ENCODE measurements around the gene TMEM120B.
A peak's percentile ranks its signal among the peaks of the same experiment; 100 is the strongest.
"Not testable (repeated sequence)": the region's sequence is repeated elsewhere in the genome, so short reads cannot be mapped to it uniquely, and the experiment has no call there.

TMEM120B gene

DNA sequence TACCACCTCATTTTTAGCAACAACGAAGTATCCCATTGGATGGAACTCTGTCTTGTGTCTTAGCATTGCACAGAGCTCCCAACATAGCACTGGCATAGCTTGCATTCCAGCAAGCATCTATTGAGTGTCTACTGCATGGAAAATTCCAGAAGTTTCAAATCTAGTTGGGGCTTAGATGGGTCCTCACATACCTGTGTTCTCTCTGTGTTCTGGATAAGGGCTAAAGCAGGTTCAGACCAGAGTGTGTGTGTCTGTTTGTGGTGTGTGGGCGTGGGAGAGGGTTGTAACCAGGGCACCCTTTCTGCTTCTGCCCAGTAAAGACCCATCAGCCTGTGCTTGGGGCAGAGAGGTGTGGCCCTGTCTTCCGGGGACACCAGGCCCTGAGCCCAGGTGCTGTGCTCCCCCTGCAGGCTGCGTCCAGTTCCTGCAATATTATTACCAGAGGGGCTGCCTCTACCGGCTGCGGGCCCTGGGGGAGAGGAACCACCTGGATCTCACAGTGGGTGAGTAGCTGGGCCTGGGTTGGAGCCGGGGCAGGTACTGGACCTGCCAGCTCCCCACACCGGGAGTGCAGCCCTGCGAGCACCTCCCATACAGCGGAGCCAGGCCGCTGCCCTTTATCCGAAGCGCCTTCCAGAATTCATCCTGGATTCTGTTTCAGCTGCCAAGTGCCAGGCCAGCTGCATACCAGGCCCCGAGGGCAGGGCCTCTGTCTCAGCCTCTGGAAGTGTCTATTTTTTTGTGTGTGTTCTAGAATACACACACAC, 60.6 kb downstream of the TMEM120B start:
- DNase-seq (ENCODE audit: low read depth in 2 of 2) = no peak

DNA sequence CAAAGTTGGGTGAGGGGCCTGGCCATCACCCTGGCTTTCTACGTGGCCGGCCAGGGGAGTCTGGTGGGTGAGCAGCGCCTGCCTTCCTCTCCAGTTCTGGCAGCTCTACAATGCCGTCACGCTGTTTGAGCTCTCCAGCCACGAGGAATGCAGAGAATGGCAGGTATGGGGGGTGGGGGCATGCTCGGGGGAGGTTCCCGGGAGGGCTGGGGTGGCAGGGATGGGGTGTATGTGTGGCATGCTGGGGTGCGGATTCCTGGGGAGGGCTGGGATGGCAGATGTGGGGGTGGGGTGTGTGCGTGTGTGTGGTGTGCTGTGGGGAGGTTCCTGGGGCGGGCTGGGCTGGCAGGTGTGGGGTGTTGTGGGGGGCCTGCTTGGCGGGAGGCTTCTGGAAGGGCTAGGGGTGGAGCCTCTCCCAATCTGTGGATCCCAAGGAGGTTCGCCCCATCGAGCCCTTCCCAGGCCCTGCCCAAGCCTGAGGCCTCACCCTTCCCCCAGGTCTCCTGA, 62.5 kb downstream of the TMEM120B start:
- DNase-seq (ENCODE audit: low read depth in 2 of 2) = no peak

DNA sequence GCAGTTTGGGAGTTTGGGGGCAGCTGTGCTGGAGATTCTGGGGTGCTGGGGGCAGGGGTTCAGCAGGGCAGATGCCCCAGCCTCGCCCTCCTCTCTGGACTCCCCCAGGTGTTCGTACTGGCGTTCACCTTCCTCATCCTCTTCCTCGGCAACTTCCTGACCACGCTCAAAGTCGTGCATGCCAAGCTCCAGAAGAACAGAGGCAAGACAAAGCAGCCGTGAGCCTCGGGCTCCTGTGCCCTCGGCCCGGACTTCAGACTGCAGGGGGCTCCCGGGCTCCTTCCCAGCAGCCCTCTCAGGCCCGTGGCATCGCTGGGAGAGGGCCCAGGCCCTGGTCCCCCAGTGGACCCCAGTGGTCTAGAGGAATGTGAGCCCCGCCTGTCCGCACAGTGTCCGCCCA, 62.9 kb downstream of the TMEM120B start:
- no peak for DNase-seq (ENCODE audit: low read depth in 2 of 2)

DNA sequence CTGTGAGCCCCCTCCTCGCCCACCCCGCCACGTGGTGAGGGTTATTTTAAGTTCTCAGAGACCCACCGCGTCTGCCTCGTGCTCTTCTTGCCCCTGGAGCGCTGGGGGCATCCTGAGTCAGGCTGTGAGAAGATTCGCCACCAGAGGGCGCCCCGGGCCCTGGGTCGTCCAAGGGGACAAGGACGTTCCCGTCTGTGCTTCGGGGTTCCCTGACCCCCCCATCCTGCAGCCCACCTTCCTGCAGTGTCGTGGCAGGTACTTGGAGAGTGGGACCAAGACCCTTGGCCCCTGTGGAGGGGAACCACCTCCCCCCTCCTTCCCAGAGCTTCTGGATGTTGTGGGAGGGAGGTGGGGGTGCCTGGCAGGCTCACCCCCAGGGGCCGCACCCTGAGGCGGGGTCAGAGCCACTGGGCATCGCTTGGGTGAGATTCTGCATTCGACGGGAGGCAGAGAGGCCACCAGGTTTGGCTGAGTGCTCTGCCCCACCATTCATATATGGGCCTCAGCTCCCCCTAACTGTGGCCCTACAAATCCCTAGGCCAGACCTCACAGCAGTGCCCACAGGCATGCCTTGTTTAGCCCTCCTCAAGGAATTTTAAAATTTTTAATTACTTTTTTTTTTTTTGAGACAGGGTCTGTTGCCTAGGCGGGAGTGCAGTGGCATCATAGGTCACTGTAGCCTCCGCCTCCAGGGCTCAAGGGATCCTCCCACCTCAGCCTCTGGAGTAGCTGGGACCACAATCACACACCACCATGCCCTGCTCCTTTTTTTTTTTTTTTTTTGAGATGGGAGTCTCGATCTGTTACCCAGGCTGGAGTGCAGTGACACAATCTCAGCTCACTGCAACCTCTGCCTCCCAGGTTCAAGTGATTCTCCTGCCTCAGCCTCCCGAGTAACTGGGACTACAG, 63.9 kb downstream of the TMEM120B start:
- no peak for DNase-seq (ENCODE audit: low read depth in 2 of 2)

DNA sequence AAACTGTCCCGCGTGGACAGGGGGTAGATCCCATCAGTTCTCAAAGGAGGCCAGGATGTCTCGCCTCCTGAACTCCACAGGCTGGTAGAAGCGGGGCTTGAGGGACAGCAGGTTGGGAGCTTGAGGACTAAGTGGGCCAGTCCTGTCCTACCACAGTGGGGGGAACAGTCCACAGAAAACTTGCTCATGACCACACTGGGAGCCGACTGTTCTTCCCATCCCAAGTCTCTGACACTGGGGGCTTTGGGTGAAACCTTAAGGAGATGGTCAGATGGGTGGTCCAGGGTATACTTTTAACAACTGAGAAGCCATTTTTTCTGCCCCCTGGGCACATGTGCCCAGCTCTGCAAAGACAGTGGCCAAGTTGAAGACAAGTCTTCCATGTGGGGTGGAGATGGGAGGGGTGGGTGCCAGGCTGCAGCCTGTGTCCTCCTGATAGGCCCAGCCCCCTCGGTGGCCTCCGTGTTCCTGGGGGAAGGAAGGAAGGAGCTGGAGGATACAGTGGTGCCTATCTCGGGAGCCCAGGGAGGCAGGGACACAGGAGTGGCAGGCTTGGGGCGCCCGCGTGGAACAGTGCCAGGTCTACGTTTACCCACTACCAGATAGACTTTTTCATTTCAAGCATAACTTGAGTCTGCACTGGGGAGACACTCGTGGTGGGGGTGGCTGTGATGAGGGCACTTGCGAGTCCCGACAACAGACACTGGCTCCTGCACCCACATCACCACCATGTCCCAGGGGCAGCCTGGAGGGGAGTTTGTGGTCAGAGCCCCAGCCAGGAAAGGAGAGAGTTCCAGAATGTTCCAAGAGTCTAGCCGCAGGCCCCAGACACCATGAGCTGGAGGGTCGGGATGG, 66.2 kb downstream of the TMEM120B start:
- DNase-seq (ENCODE audit: low read depth in 2 of 2) = no peak

DNA sequence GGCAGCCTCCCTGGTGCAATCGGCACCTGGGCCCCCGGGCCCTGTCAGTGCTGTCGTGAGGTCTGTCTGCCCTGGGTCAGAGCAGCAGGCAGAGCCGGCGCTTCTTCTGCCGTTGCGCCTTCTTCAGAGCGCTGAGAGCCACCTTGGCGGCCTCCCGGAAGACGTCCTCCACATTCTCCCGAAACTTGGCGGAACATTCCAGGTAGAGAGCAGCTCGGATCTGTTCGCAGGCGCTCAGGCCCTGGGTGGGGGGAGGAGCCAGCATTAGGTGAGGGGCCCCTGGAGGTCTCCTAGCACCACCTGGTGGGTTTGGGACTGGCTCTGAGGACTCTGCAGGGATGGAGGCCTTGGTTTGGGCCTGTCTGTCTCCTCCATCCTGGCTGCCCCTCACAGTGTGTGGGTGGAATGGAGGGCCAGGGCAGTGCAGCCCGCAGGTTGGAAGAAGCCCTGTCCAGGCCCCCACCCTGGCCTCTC, 66.9 kb downstream of the TMEM120B start:
- DNase-seq (ENCODE audit: low read depth in 2 of 2) = no peak

DNA sequence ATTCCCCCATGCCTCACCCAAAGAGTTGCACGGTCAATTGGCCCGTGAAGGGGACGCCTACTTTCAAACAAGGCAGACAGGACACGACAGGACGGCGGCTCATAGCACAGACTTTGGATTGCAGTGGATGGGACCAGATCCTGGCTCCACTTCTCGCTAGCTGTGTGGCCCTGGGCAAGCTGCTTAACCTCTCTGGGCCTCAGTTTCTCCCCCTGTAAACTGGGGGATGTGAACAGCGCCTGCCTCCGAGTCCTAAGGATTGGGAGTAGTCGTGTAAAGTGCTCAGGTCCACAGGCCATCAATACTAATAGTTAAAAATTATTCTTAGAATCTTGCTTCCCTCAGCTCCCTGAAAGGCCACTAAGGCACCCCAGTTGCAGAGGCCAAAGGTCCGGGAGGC, 67.9 kb downstream of the TMEM120B start:
- DNase-seq (ENCODE audit: low read depth in 2 of 2) = no peak

DNA sequence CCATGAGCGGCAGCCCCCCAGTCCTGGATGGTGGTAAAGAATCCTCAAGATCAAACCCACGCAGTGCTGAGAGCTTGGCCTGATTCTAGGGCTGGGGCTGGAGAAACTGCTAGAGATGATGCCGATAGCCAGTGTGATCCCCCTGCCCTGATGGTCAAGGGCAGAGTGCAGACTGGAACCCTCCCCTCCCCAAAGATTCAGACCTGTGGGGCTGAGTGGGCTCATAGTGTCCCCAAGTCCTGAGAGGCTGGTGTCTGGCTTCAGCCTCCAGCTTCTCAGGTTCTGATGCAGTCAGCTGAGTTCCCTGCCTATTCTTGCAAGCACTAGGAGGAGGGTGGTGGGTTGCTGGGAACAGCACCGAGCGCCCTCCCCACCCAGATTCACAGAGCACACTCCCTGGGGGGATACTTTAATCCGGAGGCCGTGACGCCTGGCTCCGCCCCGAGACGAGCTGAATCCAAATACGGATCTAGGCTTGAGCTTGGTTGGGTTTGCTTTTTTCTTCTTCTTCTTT, 69.0 kb downstream of the TMEM120B start:
- DNase-seq (ENCODE audit: low read depth in 2 of 2) = no peak

DNA sequence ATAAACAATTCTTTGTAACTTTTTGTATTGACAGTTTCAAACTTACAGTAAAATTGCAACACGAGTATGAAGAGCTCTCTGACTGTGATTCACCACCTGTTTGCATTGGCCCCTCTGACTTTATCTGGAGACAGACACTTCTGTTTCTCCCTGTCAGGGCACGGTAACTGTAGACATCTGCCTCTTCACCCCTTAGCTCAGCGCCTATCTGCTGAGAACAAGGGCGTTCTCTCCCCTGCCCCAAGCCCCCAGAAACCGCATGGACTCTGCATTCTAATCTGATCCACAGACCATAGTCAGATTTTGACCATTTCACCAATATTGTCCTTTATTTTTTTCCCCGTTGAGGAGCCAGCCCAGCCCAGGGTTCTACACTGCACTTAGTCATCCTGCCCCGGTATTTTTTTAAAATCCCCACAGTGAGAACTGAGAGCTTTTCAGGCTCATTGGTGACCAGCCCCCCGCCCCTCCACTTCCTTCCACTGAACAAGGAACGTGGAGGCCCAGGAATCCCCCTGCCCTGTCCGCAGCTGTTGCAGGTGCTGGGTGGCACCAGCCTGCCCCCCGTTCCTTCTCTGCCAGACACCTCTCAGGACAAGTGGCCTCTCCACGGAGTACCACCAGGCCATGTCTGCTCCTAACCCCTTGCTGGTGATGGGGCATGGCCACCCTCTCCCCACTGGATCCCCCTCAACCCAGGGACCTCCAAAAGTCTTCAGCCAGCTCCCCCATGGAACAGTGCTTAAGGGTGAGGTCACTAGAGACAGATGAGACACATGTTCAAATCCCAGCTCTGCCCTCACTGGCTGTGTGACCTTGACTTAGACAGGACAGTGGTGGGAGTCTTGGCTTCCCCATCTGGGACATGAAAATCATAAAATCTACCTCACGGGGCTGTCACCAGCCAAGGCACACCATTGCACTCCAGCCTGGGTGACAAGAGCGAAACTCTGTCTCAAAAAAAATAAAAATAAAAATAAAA, 69.7 kb downstream of the TMEM120B start:
- DNase-seq (ENCODE audit: low read depth in 2 of 2) = no peak

DNA sequence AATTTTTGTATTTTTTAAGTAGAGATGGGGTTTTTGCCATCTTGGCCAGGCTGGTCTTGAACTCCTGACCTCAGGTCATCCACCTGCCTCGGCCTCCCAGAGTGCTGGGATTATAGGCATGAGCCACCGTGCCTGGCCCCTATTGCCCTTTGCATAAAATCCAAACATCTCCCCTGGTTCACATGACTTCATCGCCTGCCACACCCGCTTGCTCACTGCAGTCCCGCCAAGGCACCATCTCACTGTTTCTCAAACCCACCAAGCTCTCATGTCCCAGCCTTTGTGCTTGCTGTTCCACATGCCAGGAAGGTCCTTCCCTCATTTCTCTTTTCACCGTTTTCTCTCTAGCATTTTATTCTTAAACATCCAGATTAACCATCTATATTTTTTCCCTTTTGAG, 71.2 kb downstream of the TMEM120B start:
- no peak for DNase-seq (ENCODE audit: low read depth in 2 of 2)

DNA sequence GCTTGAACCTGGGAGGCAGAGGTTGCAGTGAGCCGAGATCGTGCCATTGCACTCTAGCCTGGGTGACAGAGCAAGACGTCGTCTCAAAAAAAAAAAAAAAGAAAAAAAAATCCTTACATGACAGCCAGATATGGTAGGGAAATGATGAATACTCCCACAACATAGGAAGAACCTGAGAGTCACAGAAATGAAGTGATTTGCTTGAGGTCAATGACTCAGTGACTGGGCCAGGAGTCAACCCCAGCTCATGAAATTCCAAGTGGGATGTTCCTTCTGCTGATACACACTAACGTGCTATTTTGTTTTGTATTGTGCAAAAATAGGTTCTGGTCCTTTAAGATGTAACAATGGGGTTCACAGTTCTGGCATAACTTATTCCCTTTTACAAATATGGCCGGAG, 71.9 kb downstream of the TMEM120B start:
- no peak for DNase-seq (ENCODE audit: low read depth in 2 of 2)

DNA sequence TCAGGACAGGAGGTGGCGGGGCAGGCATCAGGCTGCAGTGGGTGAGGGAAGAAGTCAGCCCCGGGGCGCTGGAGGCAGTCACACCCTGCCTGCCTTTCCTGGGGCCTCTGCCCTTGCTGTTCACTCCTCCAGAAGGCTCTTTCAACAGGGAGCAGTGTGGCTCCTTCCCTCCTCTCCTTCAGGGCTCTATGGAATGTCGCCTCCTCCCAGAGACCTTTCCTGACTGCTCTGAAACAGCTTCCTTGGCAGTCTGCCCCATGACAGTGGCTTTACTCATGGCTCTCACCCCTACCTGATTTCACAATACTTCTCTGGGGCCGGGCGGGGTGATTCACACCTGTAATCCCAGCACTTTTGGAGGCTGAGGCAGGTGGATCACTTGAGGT, 73.9 kb downstream of the TMEM120B start:
- peak; percentile 81 to 83 for DNase-seq (ENCODE audit: low read depth in 2 of 2)

DNA sequence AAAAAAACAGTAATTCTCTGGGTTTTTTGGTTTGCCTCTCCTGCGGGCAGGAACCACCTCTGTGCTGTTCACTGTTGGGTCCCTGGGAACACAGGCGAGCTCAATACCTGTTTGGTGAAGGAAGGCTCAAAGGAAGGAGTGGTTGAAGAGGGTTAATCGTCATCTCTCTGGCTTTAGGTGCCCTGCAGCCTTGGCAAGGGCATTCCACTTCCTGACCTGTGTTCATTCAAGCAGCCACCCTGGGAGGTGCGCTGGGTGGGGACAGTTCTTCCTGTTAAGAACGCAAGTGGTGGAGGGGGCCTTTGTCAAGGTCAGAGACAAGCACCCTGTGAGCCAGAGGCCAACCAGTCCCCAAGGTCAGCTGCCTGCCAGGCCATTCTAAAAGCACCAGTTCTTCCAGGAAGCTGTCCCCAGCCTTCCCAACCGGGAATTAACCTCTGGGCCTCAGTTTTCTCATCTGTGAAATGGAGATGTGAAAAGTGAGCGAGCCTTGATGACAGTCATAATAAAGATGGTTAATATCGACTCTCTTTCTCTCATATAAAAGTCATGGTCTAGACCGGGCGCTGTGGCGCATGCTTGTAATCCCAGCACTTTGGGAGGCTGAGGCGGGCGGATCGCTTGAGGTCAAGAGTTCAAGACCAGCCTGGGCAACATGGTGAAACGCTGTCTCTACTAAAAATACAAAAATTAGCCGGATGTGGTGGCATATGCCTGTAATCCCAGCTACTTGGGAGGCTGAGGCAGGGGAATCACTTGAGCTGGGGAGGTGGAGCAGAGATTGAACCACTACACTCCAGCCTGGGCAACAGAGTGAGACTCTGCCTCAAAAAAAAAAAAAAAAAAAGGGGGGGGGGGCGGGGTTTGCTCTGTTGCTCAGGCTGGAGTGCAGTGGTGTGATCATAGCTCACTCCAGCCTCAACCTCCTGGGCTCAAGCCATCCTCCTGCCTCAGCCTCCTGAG, 74.8 kb downstream of the TMEM120B start:
- no peak for DNase-seq (ENCODE audit: low read depth in 2 of 2)

DNA sequence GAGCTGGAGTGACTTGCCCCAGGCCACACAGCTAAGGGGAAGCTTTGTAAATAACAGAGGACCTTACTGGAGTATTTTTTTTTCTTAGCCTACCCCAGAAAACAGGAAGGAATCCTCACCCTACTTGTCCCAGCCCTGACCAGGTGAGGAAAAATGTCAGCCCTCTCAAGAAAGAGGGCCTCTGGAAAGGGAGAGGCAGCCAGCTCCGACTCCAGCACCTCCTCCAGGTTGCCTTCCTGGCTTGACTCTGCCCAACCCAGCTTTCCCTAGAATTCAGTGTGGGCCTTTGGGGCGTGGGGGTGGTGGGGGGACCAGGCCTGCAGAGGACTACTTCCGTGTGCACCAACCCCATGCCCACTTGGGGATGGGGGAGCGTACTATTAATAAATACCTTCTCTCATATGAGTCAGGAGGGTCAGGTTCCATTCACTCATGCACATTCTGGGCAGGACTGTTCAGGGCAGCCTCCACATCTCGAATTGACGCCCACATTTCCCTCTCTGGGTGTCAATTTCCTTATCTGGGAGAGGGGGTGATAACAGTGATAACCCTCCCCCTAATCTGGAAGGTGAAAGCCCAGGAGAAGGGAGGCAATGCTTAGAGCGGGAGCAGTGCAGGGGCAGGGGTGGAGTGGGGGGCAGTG, 75.7 kb downstream of the TMEM120B start:
- no peak for DNase-seq (ENCODE audit: low read depth in 2 of 2)

DNA sequence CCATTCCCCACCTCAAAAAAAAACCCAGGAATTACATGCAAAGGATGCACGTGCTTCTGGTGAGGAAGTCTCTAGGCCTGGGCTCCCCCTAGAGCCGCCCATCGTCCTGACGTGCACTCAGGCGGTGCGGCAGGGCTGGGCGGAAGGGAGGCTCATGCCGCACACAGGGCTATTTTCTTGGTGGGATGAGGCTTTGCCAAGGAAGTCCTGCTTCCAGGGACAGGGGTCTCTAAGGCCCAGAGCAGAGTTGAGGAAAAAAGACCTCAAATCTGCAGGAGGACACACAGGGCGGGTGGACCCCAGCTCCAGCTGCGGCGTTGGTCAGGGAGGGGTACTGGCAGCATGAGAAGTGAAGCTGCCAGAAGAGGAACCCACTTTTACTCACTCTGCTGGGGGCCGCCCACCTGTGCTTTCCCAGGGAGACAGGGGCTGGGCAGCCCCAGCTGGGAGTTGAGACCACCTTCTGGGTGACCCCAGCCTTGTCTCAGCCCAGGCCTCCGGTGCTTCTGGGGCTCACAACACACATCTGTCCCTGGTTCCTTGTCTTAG, 76.8 kb downstream of the TMEM120B start:
- no peak for DNase-seq (ENCODE audit: low read depth in 2 of 2)

DNA sequence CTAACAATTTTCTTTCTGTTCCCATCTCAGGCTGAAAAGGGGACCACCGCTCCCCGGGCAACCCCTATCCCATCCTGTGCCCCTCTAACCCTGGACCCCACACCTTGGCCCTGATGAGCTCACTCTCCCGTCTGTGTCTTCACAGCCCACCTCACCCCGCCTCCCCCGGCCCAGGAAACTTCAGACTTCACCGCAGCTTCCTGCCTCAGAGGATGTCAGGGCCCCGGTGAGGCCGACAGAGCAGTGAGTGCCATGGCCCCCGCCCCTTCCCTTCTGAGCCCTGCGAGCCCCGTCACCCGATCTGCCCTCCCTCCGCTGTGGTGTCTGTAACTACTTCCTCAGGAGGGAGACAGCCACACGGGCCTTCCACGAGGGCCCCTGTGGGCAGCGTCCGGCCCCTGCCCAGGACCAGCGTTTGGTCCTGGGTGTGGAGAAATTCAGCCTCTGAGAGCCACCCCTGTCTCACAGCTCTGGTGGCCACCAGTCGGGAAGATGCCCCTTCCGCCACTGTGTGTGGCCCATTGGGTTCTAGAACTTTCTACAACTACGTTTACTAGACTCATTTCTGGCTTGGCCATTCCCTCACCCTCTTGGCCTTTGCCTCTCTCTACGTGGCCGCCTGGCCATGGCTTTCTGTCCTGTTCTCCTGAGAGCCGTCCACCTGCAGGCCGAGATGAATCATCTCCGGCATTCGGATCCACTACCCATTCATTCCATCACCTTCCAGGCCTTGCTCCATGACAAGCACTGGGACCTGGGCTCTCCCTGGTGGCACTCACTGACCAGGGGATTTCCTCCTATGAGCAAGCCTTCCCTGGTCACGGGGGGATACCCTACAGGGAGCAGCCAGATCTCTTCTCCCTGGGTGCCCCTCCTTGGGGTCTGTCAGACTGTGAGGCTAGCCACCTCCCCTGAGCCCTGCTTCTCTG, 77.5 kb downstream of the TMEM120B start:
- no peak for DNase-seq (ENCODE audit: low read depth in 2 of 2)

DNA sequence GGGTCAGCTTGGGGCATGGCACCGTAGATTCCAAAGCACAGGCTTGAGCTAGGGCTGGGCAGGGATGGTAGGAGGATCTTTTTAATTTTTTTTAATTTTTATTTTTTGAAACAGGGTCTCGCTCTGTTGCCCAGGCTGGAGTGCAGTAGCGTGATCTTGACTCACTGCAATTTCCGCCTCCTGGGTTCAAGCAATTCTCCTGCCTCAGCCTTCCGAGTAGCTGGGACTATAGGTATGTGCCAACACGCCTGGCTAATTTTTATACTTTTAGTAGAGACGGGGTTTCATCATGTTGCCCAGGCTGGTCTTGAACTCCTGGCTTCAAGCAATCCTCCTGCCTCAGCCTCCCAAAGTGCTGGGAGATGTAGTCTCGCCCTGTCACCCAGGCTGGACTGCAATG, 78.2 kb downstream of the TMEM120B start:
- DNase-seq (ENCODE audit: low read depth in 2 of 2) = not testable (repeated sequence)
